Activated CD8-positive, alpha-beta T cell treated with anti-CD3 and anti-CD28 coated beads for 36 hours (primary cell): ENCODE results near the gene CDKAL1. TPM values are rescaled to one million over a fixed set of nuclear protein-coding genes. Genes with fewer than 3 reads are reported as not detected.

Experiments used
- ATAC-seq: fragments of 200-7000 bp; cut with Tn5 transposase; one replicate; pipeline ENCODE4 v1.10.0; 2021; ENCODE audit warnings: mild to moderate bottlenecking, moderate library complexity
- CTCF ChIA-PET: fragments of 350-600 bp; sonication (Branson Sonifier 250); formaldehyde crosslinking; loops from one replicate; lab custom pipeline; 2021; ENCODE audit warnings: antibody characterized with exemption; lab: Charles Lee
- POLR2A ChIA-PET: fragments of 350-600 bp; sonication (Branson Sonifier 250); formaldehyde crosslinking; loops from one replicate; lab custom pipeline; 2021; ENCODE audit warnings: antibody characterized with exemption; lab: Charles Lee
- DNase-seq: peaks from one replicate; pipeline ENCODE4 v3.0.0-alpha.2; 2020
- H3K27ac Mint-ChIP-seq: one replicate; pipeline ENCODE4 v1.8.0; 2021; ENCODE audit warnings: mild to moderate bottlenecking, mixed read lengths
- H3K27me3 Mint-ChIP-seq: one replicate; pipeline ENCODE4 v1.8.0; 2021; ENCODE audit warnings: mixed read lengths
- H3K36me3 Mint-ChIP-seq: one replicate; pipeline ENCODE4 v1.8.0; 2021; ENCODE audit warnings: low read depth, mixed read lengths
- H3K4me1 Mint-ChIP-seq: one replicate; pipeline ENCODE4 v1.8.0; 2021; ENCODE audit warnings: low read depth, mixed read lengths
- H3K4me3 Mint-ChIP-seq: one replicate; pipeline ENCODE4 v1.8.0; 2021; ENCODE audit warnings: mild to moderate bottlenecking, moderate library complexity, mixed read lengths
- H3K9me3 Mint-ChIP-seq: one replicate; pipeline ENCODE4 v1.8.0; 2021; ENCODE audit warnings: mixed read lengths
- CTCF ChIP-seq: fragments of 200-600 bp; IDR thresholded peaks from one replicate; pipeline ENCODE4 v1.8.0; 2022; ENCODE audit warnings: antibody characterized with exemption, mild to moderate bottlenecking
- intact Hi-C: fragments of 100-400 bp; cut with micrococcal nuclease; formaldehyde crosslinking; loops from one replicate; pipeline ENCODE4 v1.10.0; 2022
- total RNA-seq, 2 experiments: library from RNA; stranded (reverse); gene quantifications; one replicate each; pipeline ENCODE4 v1.2.3, GENCODE V29; 2021

The CDKAL1 gene
- total RNA-seq, 2 experiments from 2014 or later, result 21.6 to 23.6 TPM

- POLR2A ChIA-PET, result no interaction called here
These were observed 210.8 kb downstream of the CDKAL1 start for GRCh38 chr6:20744911-20745557.

GRCh38 chr6:20746024-20746423 lies 211.8 kb downstream of the CDKAL1 start:
- H3K9me3 Mint-ChIP-seq, result peaks cover 5% of the 10 kb centered on the region
- H3K36me3 Mint-ChIP-seq, result peaks cover 18% of the 10 kb centered on the region
- peaks cover 12% of the 10 kb centered on the region for H3K4me1 Mint-ChIP-seq
- H3K27me3 Mint-ChIP-seq, result no peaks in the 10 kb centered on the region
- no peak for TF ChIP-seq CTCF
- ChIA-PET POLR2A (no interaction called here), CTCF (no interaction called here)
- intact Hi-C loops, result no loop called here
- ATAC-seq, result no peak
- DNase-seq, result no peak
- no peak overlapping the region for H3K27ac Mint-ChIP-seq
- H3K4me3 Mint-ChIP-seq, result no peak overlapping the region

More at GRCh38 chr6:20744911-20745557, 210.8 kb downstream of the CDKAL1 start:
- DNase-seq (no peak), ATAC-seq (no peak)
- CTCF ChIA-PET, result no interaction called here
- Mint-ChIP-seq H3K27me3 (no peaks in the 10 kb centered on the region), H3K4me1 (peaks cover 12% of the 10 kb centered on the region), H3K4me3 (no peak overlapping the region), H3K27ac (no peak overlapping the region), H3K36me3 (peaks cover 26% of the 10 kb centered on the region), H3K9me3 (peaks cover 5% of the 10 kb centered on the region)
- intact Hi-C loops, result no loop called here
- no peak for TF ChIP-seq CTCF

GRCh38 chr6:20746805-20747558 lies 212.7 kb downstream of the CDKAL1 start:
- ChIA-PET POLR2A (no interaction called here), CTCF (no interaction called here)
- Mint-ChIP-seq H3K27ac (no peak overlapping the region), H3K4me3 (no peak overlapping the region), H3K4me1 (peaks cover 12% of the 10 kb centered on the region), H3K9me3 (peaks cover 2% of the 10 kb centered on the region), H3K36me3 (peaks cover 9% of the 10 kb centered on the region), H3K27me3 (no peaks in the 10 kb centered on the region)
- TF ChIP-seq CTCF, result no peak
- intact Hi-C loops, result no loop called here
- ATAC-seq, result no peak
- no peak for DNase-seq

- POLR2A ChIA-PET, result no interaction called here
- Mint-ChIP-seq H3K36me3 (peaks cover 7% of the 10 kb centered on the region), H3K27me3 (no peaks in the 10 kb centered on the region), H3K9me3 (peaks cover 2% of the 10 kb centered on the region), H3K27ac (no peak overlapping the region), H3K4me3 (no peak overlapping the region), H3K4me1 (peaks cover 12% of the 10 kb centered on the region)
- TF ChIP-seq CTCF, result no peak
- CTCF ChIA-PET, result no interaction called here
- intact Hi-C loops, result no loop called here
- ATAC-seq (no peak), DNase-seq (no peak)
These were observed 213.7 kb downstream of the CDKAL1 start for GRCh38 chr6:20747991-20748390.

GRCh38 chr6:20751293-20751935 lies 217.2 kb downstream of the CDKAL1 start:
- POLR2A ChIA-PET, result no interaction called here
- Mint-ChIP-seq H3K4me1 (peaks cover 7% of the 10 kb centered on the region), H3K27ac (no peak overlapping the region), H3K36me3 (peaks cover 27% of the 10 kb centered on the region), H3K9me3 (peaks cover 4% of the 10 kb centered on the region), H3K4me3 (no peak overlapping the region), H3K27me3 (no peaks in the 10 kb centered on the region)
- intact Hi-C loops, result no loop called here
- CTCF ChIA-PET, result no interaction called here
- no peak for TF ChIP-seq CTCF
- DNase-seq (no peak), ATAC-seq (no peak)
